IMR-90 (cell line): Measurements from ENCODE around the gene NPIPA5. TPM values are rescaled to one million over a fixed set of nuclear protein-coding genes. Genes with fewer than 3 reads are reported as not detected.
"Not testable (repeated sequence)": the region's sequence is repeated elsewhere in the genome, so short reads cannot be mapped to it uniquely, and the experiment has no call there.

Source experiments
- ATAC-seq: fragments of 200-7000 bp; cut with Tn5 transposase; 2 replicates; pipeline ENCODE4 v1.9.1; 2020; ENCODE audit warnings: low read depth, mild to moderate bottlenecking, moderate library complexity
- BruUV-seq: library from RNA; stranded (reverse); fragments of 400-500 nt; replicated peaks from 2 replicates; lab custom pipeline; 2021; lab: Mats Ljungman, UMichigan
- CTCF ChIA-PET: fragments of 300-600 bp; formaldehyde crosslinking; extraction: SDS; loops from one replicate; lab custom pipeline; 2021; ENCODE audit warnings: antibody characterized with exemption; lab: Yijun Ruan, JAX
- POLR2A ChIA-PET: fragments of 300-600 bp; sonication (Branson Sonifier 250); formaldehyde crosslinking; loops from one replicate; lab custom pipeline; 2022; ENCODE audit warnings: antibody characterized with exemption; ENCODE audit not compliant: unreplicated experiment; lab: Charles Lee
- DNase-seq: peaks from one replicate; pipeline ENCODE4 v3.0.0; 2013
- H2AFZ ChIP-seq: replicated peaks from 2 replicates; pipeline ENCODE3; 2013; ENCODE audit warnings: low read length, mild to moderate bottlenecking; ENCODE audit not compliant: poor library complexity
- H2AK5ac ChIP-seq: 2 replicates; pipeline ENCODE4 v1.6.1; 2013; ENCODE audit warnings: low read depth, low read length, inconsistent platforms
- H2AK9ac ChIP-seq: replicated peaks from 2 replicates; pipeline ENCODE3; 2013; ENCODE audit warnings: mild to moderate bottlenecking, low read depth, low read length, moderate library complexity; ENCODE audit not compliant: poor library complexity
- H2BK120ac ChIP-seq: 2 replicates; pipeline ENCODE4 v1.6.1; 2013; ENCODE audit warnings: low read depth, low read length, inconsistent platforms
- H2BK15ac ChIP-seq: 3 replicates; pipeline ENCODE4 v1.6.1; 2013; ENCODE audit warnings: low read depth, low read length, inconsistent platforms
- H2BK20ac ChIP-seq: 2 replicates; pipeline ENCODE4 v1.6.1; 2013; ENCODE audit warnings: low read depth, mild to moderate bottlenecking, inconsistent platforms, low read length, moderate library complexity
- H2BK5ac ChIP-seq: 2 replicates; pipeline ENCODE4 v1.6.1; 2013; ENCODE audit warnings: mild to moderate bottlenecking, low read depth, low read length, inconsistent platforms; ENCODE audit not compliant: poor library complexity, severe bottlenecking
- H3K14ac ChIP-seq: replicated peaks from 2 replicates; pipeline ENCODE4 v1.6.1; 2013; ENCODE audit warnings: low read depth, low read length, inconsistent platforms
- H3K18ac ChIP-seq: 2 replicates; pipeline ENCODE4 v1.6.1; 2013; ENCODE audit warnings: low read depth, low read length, control low read depth
- H3K23ac ChIP-seq: 2 replicates; pipeline ENCODE4 v1.6.1; 2013; ENCODE audit warnings: low read depth, low read length, inconsistent platforms
- H3K27ac ChIP-seq: 2 replicates; pipeline ENCODE4 v1.5.1; 2013; ENCODE audit warnings: mild to moderate bottlenecking, control low read depth, low read length; ENCODE audit not compliant: insufficient read depth
- H3K27me3 ChIP-seq: 2 replicates; pipeline ENCODE4 v1.6.1; 2013; ENCODE audit warnings: low read length; ENCODE audit not compliant: control insufficient read depth, insufficient read depth
- H3K36me3 ChIP-seq: 2 replicates; pipeline ENCODE4 v1.6.1; 2013; ENCODE audit warnings: low read length, mixed read lengths; ENCODE audit not compliant: control insufficient read depth, insufficient read depth
- H3K4ac ChIP-seq: 2 replicates; pipeline ENCODE4 v1.6.1; 2013; ENCODE audit warnings: low read depth, low read length, inconsistent platforms
- H3K4me1 ChIP-seq: 2 replicates; pipeline ENCODE4 v1.6.1; 2013; ENCODE audit warnings: low read length, mixed read lengths; ENCODE audit not compliant: control insufficient read depth, insufficient read depth
- H3K4me2 ChIP-seq: 2 replicates; pipeline ENCODE4 v1.6.1; 2013; ENCODE audit warnings: low read depth, mild to moderate bottlenecking, control low read depth, low read length, moderate library complexity
- H3K4me3 ChIP-seq: 2 replicates; pipeline ENCODE4 v1.5.1; 2013; ENCODE audit warnings: low read depth, mild to moderate bottlenecking, control low read depth, low read length, moderate library complexity; ENCODE audit not compliant: insufficient read depth
- H3K56ac ChIP-seq: 2 replicates; pipeline ENCODE4 v1.6.1; 2013; ENCODE audit warnings: low read length, inconsistent platforms; ENCODE audit not compliant: insufficient read depth; ENCODE audit errors: extremely low read depth
- H3K79me1 ChIP-seq, 2 experiments: 2 replicates each; pipeline ENCODE4 v1.6.1; 2013; ENCODE audit warnings: low read length in 2 of 2, inconsistent platforms in 1 of 2, low read depth in 1 of 2
- H3K9ac ChIP-seq: 2 replicates; pipeline ENCODE4 v1.6.1; 2013; ENCODE audit warnings: low read depth, low read length, control low read depth
- H3K9me1 ChIP-seq: 2 replicates; pipeline ENCODE4 v1.6.1; 2013; ENCODE audit warnings: low read length, inconsistent platforms; ENCODE audit not compliant: insufficient read depth
- H3K9me3 ChIP-seq: 2 replicates; pipeline ENCODE4 v1.6.1; 2013; ENCODE audit warnings: low read length; ENCODE audit not compliant: control insufficient read depth, insufficient read depth
- H4K20me1 ChIP-seq: 2 replicates; pipeline ENCODE4 v1.6.1; 2013; ENCODE audit warnings: low read length, inconsistent platforms; ENCODE audit not compliant: insufficient read depth
- H4K5ac ChIP-seq: 2 replicates; pipeline ENCODE4 v1.6.1; 2013; ENCODE audit warnings: mild to moderate bottlenecking, low read depth, low read length, control low read depth
- H4K8ac ChIP-seq, 2 experiments: 2 replicates each; pipeline ENCODE4 v1.6.1; 2013; ENCODE audit warnings: low read depth in 2 of 2, low read length in 2 of 2, control low read depth in 1 of 2, inconsistent platforms in 1 of 2
- H4K91ac ChIP-seq: 2 replicates; pipeline ENCODE4 v1.6.1; 2013; ENCODE audit warnings: low read depth, low read length, inconsistent platforms; ENCODE audit not compliant: insufficient read depth
- WGBS, 2 experiments: methylation state at CpG; one replicate each; pipeline versions ENCODE4 v1.1.5 to v1.1.7; 2013; ENCODE audit warnings: missing lambda C conversion rate in 2 of 2; ENCODE audit not compliant: insufficient read length in 1 of 2; ENCODE audit errors: extremely low coverage in 2 of 2; 5-methylcytosine and 5-hydroxymethylcytosine counted together
- dilution Hi-C: fragments of 300-500 bp; cut with HindIII; formaldehyde crosslinking; loops from one replicate; pipeline ENCODE4 v1.14.3; 2018; ENCODE audit warnings: low sequenced_read_pairs; ENCODE audit not compliant: unreplicated experiment
- in situ Hi-C: fragments of 300-500 bp; cut with MboI; formaldehyde crosslinking; loops from 3 replicates; pipeline ENCODE4 v1.14.3; 2019; ENCODE audit warnings: low sequenced_read_pairs, inconsistent platforms, mixed read lengths
- intact Hi-C: fragments of 100-400 bp; cut with micrococcal nuclease; formaldehyde crosslinking; loops from 2 replicates; pipeline ENCODE4 v1.10.0; 2022
- polyA plus RNA-seq, 3 experiments: library from polyadenylated mRNA; depleted of rRNA; stranded (reverse); fragments of >200 nt; gene quantifications; 2 replicates each; pipeline ENCODE4 v1.2.3, GENCODE V29; 2012; ENCODE audit warnings: low replicate concordance in 1 of 3
- total RNA-seq: library from RNA; depleted of rRNA; stranded (reverse); fragments of >200 nt; gene quantifications from 2 replicates; pipeline ENCODE4 v1.2.3, GENCODE V29; 2012

Gene NPIPA5
- total and polyA plus RNA-seq, 2 of the 4 experiments (the other 2 are of a cell fraction): 1.3 TPM; not detected in 1

GRCh38 chr16:15333969-15334368 is 44.1 kb downstream of the NPIPA5 start:
- H2BK15ac ChIP-seq, H3K23ac ChIP-seq, H3K4me2 ChIP-seq, ATAC-seq, H3K14ac ChIP-seq, H3K4ac ChIP-seq, intact Hi-C loops, H2AK5ac ChIP-seq, H3K9me1 ChIP-seq, H3K27me3 ChIP-seq, H2BK20ac ChIP-seq, H2AK9ac ChIP-seq, H3K56ac ChIP-seq, H3K27ac ChIP-seq, DNase-seq, dilution Hi-C loops, H4K8ac ChIP-seq, H4K20me1 ChIP-seq, H2AFZ ChIP-seq, BruUV-seq, H2BK5ac ChIP-seq, H3K9ac ChIP-seq, H3K4me3 ChIP-seq, H3K79me1 ChIP-seq, H4K5ac ChIP-seq, H3K9me3 ChIP-seq, H2BK120ac ChIP-seq, in situ Hi-C loops, H4K91ac ChIP-seq, CTCF ChIA-PET, H3K18ac ChIP-seq, H3K4me1 ChIP-seq, POLR2A ChIA-PET, H3K36me3 ChIP-seq: not testable (repeated sequence)
- WGBS, 2 experiments: no CpG with 5 or more reads among the region's 5 CpGs

- WGBS, 2 experiments: no CpG with 5 or more reads among the region's 2 CpGs
Measured at GRCh38 chr16:15330978-15331377, 47.1 kb downstream of the NPIPA5 start.

More at GRCh38 chr16:15330978-15331377, 47.1 kb downstream of the NPIPA5 start:
- H2AK5ac ChIP-seq, H4K8ac ChIP-seq, H3K79me1 ChIP-seq, H2BK15ac ChIP-seq, H2AFZ ChIP-seq, H3K4me2 ChIP-seq, intact Hi-C loops, H3K9me1 ChIP-seq, H4K5ac ChIP-seq, H3K56ac ChIP-seq, H2BK5ac ChIP-seq, H2BK20ac ChIP-seq, dilution Hi-C loops, H4K20me1 ChIP-seq, H3K4ac ChIP-seq, ATAC-seq, H3K14ac ChIP-seq, H3K27me3 ChIP-seq, H3K9me3 ChIP-seq, H3K18ac ChIP-seq, H3K9ac ChIP-seq, BruUV-seq, H3K23ac ChIP-seq, POLR2A ChIA-PET, CTCF ChIA-PET, H4K91ac ChIP-seq, H3K36me3 ChIP-seq, H3K27ac ChIP-seq, in situ Hi-C loops, H2BK120ac ChIP-seq, H3K4me1 ChIP-seq, DNase-seq, H3K4me3 ChIP-seq, H2AK9ac ChIP-seq: not testable (repeated sequence)
